Astrocyte of the cerebellum (primary cell): ENCODE measurements around the gene SH3BP4.

Experiments
- DNase-seq: peaks from one replicate; pipeline ENCODE4 v3.0.0-alpha.2; 2011; ENCODE audit warnings: low read depth
- H3K4me3 ChIP-seq: 2 replicates; pipeline ENCODE4 v1.5.1; 2011; ENCODE audit warnings: mild to moderate bottlenecking, low read depth, low read length, moderate library complexity
- CTCF ChIP-seq: IDR thresholded peaks from 2 replicates; pipeline ENCODE4 v1.5.1; 2012; ENCODE audit warnings: low read length, low read depth, moderate library complexity, mild to moderate bottlenecking; ENCODE audit errors: missing control alignments
- in situ Hi-C: cut with HindIII; loops from 2 replicates; pipeline ENCODE4 v1.10.0; 2017; ENCODE audit warnings: low sequenced_read_pairs

SH3BP4 gene

GRCh38 chr2:235049719-235050118 lies 97.9 kb downstream of the SH3BP4 start:
- in situ Hi-C loops = no loop called here
- no peak overlapping the region for H3K4me3 ChIP-seq
- no peak for DNase-seq
- TF ChIP-seq CTCF = no peak

- no peak overlapping the region for H3K4me3 ChIP-seq
- in situ Hi-C loops = no loop called here
- DNase-seq = peak; percentile 87
- TF ChIP-seq CTCF = no peak
Measured at GRCh38 chr2:235050980-235051351, 99.1 kb downstream of the SH3BP4 start.

DNA sequence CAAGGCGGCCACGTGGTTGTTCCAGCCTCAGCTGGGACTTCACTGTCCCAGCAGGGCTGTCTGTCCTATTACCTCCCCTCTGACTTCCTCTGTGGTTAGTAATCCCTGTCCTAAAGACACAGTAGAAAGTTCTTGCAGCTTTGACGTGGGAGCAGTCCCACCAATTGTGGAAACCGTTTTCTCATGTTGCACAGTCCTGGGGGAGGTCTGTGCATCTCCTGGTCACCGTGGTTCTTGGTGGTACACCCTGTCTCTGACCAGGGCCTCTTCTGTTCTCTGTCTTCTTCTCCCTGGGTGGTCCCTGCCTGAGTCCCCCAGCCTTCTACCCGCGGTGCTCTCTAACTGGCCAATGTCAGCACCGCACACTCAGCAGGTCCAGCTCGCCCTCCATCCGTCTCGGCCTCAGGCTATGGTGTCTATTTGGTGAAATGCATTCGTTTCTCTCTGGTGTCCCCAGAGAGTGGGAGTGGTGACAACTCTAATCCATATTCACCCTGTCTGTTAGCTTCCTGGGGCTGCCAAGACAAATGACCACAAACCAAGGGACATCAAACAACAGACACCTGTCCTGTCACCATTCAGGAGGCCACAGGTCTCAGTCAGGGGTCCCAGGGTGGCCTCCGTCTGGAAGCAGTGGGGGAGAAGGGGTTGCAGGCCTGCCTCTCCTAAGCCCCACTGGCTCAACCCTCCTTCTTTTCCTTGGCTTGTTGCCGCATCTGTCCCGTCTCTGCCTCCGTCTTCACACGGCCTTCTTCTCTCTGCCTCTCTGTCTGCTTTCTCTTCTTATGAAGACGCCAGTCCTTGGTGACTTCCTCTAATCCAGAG lies 99.8 kb downstream of the SH3BP4 start:
- TF ChIP-seq CTCF = no peak
- in situ Hi-C loops = no loop called here
- DNase-seq = no peak
- no peak overlapping the region for H3K4me3 ChIP-seq

GRCh38 chr2:235052514-235053354 lies 100.9 kb downstream of the SH3BP4 start:
- DNase-seq = no peak
- TF ChIP-seq CTCF = no peak
- H3K4me3 ChIP-seq = no peak overlapping the region
- in situ Hi-C loops = no loop called here

GRCh38 chr2:235053651-235054050 lies 101.8 kb downstream of the SH3BP4 start:
- H3K4me3 ChIP-seq = no peak overlapping the region
- no peak for TF ChIP-seq CTCF
- DNase-seq = no peak
- in situ Hi-C loops = no loop called here

GRCh38 chr2:235054475-235054874 lies 102.7 kb downstream of the SH3BP4 start:
- DNase-seq = no peak
- in situ Hi-C loops = no loop called here
- TF ChIP-seq CTCF = no peak
- no peak overlapping the region for H3K4me3 ChIP-seq
